H9 (cell line): ENCODE data around the gene CST11. TPM values are rescaled to one million over a fixed set of nuclear protein-coding genes. Genes with fewer than 3 reads are reported as not detected.

ENCODE experiments used
- DNase-seq: peaks from one replicate; pipeline ENCODE4 v3.0.0-alpha.2; 2017
- H2AFZ ChIP-seq: one replicate; pipeline ENCODE4 v1.6.1; 2013; ENCODE audit warnings: mild to moderate bottlenecking, low read length, control low read depth, moderate library complexity
- H2AK5ac ChIP-seq: 2 replicates; pipeline ENCODE4 v1.6.1; 2013; ENCODE audit warnings: low read length, control low read depth, mixed read lengths; ENCODE audit not compliant: insufficient read length
- H2BK120ac ChIP-seq: one replicate; pipeline ENCODE4 v1.6.1; 2013; ENCODE audit warnings: low read depth, mild to moderate bottlenecking, low read length, control low read depth, inconsistent platforms; ENCODE audit not compliant: poor library complexity, severe bottlenecking
- H2BK12ac ChIP-seq: 2 replicates; pipeline ENCODE4 v1.6.1; 2013; ENCODE audit warnings: low read length, control low read depth, mixed read lengths, low read depth; ENCODE audit not compliant: insufficient read length
- H2BK15ac ChIP-seq: 2 replicates; pipeline ENCODE4 v1.6.1; 2013; ENCODE audit warnings: low read depth, low read length, control low read depth
- H2BK20ac ChIP-seq: one replicate; pipeline ENCODE4 v1.6.1; 2013; ENCODE audit warnings: low read depth, mild to moderate bottlenecking, low read length, control low read depth, inconsistent platforms; ENCODE audit not compliant: poor library complexity, severe bottlenecking
- H2BK5ac ChIP-seq: 2 replicates; pipeline ENCODE4 v1.6.1; 2013; ENCODE audit warnings: low read length, control low read depth, mixed read lengths; ENCODE audit not compliant: insufficient read length
- H3K14ac ChIP-seq: 2 replicates; pipeline ENCODE4 v1.6.1; 2013; ENCODE audit warnings: low read length, control low read depth; ENCODE audit not compliant: insufficient read depth
- H3K18ac ChIP-seq: 2 replicates; pipeline ENCODE4 v1.6.1; 2013; ENCODE audit warnings: low read depth, mild to moderate bottlenecking, mixed read lengths, low read length, control low read depth; ENCODE audit not compliant: insufficient read length
- H3K23ac ChIP-seq: 2 replicates; pipeline ENCODE4 v1.6.1; 2013; ENCODE audit warnings: low read length, control low read depth, mixed read lengths, low read depth; ENCODE audit not compliant: insufficient read length
- H3K23me2 ChIP-seq: 2 replicates; pipeline ENCODE4 v1.6.1; 2013; ENCODE audit warnings: low read depth, mild to moderate bottlenecking, mixed read lengths, low read length, control low read depth; ENCODE audit not compliant: insufficient read length, poor library complexity, severe bottlenecking
- H3K27ac ChIP-seq: 2 replicates; pipeline ENCODE4 v1.5.1; 2013; ENCODE audit warnings: low read length, control low read depth, mixed read lengths, low read depth; ENCODE audit not compliant: insufficient read length
- H3K27me3 ChIP-seq: 2 replicates; pipeline ENCODE4 v1.6.1; 2013; ENCODE audit warnings: low read length, control low read depth, inconsistent platforms; ENCODE audit not compliant: insufficient read depth
- H3K4ac ChIP-seq: 2 replicates; pipeline ENCODE4 v1.6.1; 2013; ENCODE audit warnings: low read depth, mild to moderate bottlenecking, control low read depth, inconsistent platforms, low read length, moderate library complexity
- H3K4me1 ChIP-seq: 2 replicates; pipeline ENCODE4 v1.6.1; 2013; ENCODE audit warnings: low read length, control low read depth, inconsistent platforms; ENCODE audit not compliant: insufficient read depth
- H3K4me2 ChIP-seq: 2 replicates; pipeline ENCODE4 v1.6.1; 2013; ENCODE audit warnings: low read length, control low read depth, mixed read lengths; ENCODE audit not compliant: insufficient read length, insufficient read depth
- H3K56ac ChIP-seq: 2 replicates; pipeline ENCODE4 v1.6.1; 2013; ENCODE audit warnings: low read depth, mild to moderate bottlenecking, mixed read lengths, low read length, control low read depth; ENCODE audit not compliant: insufficient read length
- H3K79me1 ChIP-seq: 2 replicates; pipeline ENCODE4 v1.6.1; 2013; ENCODE audit warnings: low read depth, mild to moderate bottlenecking, moderate library complexity, low read length, control low read depth, inconsistent platforms; ENCODE audit not compliant: insufficient read depth, poor library complexity, severe bottlenecking
- H3K79me2 ChIP-seq: 2 replicates; pipeline ENCODE4 v1.6.1; 2013; ENCODE audit warnings: low read length, control low read depth, inconsistent platforms; ENCODE audit not compliant: insufficient read depth
- H3K9ac ChIP-seq: 2 replicates; pipeline ENCODE4 v1.6.1; 2013; ENCODE audit warnings: low read length, control low read depth, mixed read lengths; ENCODE audit not compliant: insufficient read length; ENCODE audit errors: extremely low read depth
- H3K9me3 ChIP-seq: one replicate; pipeline ENCODE4 v1.6.1; 2013; ENCODE audit warnings: low read depth, low read length, inconsistent platforms; ENCODE audit not compliant: control insufficient read depth
- H3T11ph ChIP-seq: one replicate; pipeline ENCODE4 v1.6.1; 2013; ENCODE audit warnings: mild to moderate bottlenecking, low read length, control low read depth, inconsistent platforms
- H4K20me1 ChIP-seq: one replicate; pipeline ENCODE4 v1.6.1; 2013; ENCODE audit not compliant: control insufficient read depth, insufficient read length, insufficient read depth
- H4K5ac ChIP-seq: 2 replicates; pipeline ENCODE4 v1.6.1; 2013; ENCODE audit warnings: low read depth, mild to moderate bottlenecking, mixed read lengths, low read length, control low read depth; ENCODE audit not compliant: insufficient read length
- H4K8ac ChIP-seq: replicated peaks from 2 replicates; pipeline ENCODE4 v1.6.1; 2013; ENCODE audit warnings: low read length, control low read depth, mixed read lengths, low read depth; ENCODE audit not compliant: insufficient read length
- H4K91ac ChIP-seq: 2 replicates; pipeline ENCODE4 v1.6.1; 2013; ENCODE audit warnings: low read depth, mild to moderate bottlenecking, moderate library complexity, mixed read lengths, low read length, control low read depth; ENCODE audit not compliant: insufficient read length
- H3K27ac Mint-ChIP-seq, 3 experiments: 2 replicates in 2 of 3; 3 replicates in 1 of 3; pipeline ENCODE4 v1.8.0; 2020 to 2021; ENCODE audit warnings: mixed read lengths in 3 of 3, mild to moderate bottlenecking in 1 of 3, moderate library complexity in 1 of 3
- H3K27me3 Mint-ChIP-seq: 2 replicates; pipeline ENCODE4 v1.8.0; 2021; ENCODE audit warnings: low read depth, mild to moderate bottlenecking, moderate library complexity, mixed read lengths
- H3K36me3 Mint-ChIP-seq, 3 experiments: 2 replicates in 2 of 3; 3 replicates in 1 of 3; pipeline ENCODE4 v1.8.0; 2020 to 2021; ENCODE audit warnings: low read depth in 3 of 3, mixed read lengths in 3 of 3; ENCODE audit not compliant: insufficient read depth in 1 of 3
- H3K4me1 Mint-ChIP-seq, 2 experiments: 2 replicates each; pipeline ENCODE4 v1.8.0; 2020; ENCODE audit warnings: mixed read lengths in 2 of 2
- H3K4me3 Mint-ChIP-seq, 2 experiments: 2 replicates in 1 of 2; 3 replicates in 1 of 2; pipeline ENCODE4 v1.8.0; 2020 to 2021; ENCODE audit warnings: mild to moderate bottlenecking in 2 of 2, mixed read lengths in 2 of 2, moderate library complexity in 1 of 2
- H3K9me3 Mint-ChIP-seq, 2 experiments: 2 replicates in 1 of 2; 3 replicates in 1 of 2; pipeline ENCODE4 v1.8.0; 2020; ENCODE audit warnings: mild to moderate bottlenecking in 2 of 2, mixed read lengths in 2 of 2, moderate library complexity in 1 of 2
- WGBS: extraction: QIAGEN DNeasy Blood & Tissue Kit; methylation state at CpG from one replicate; pipeline ENCODE4 v1.1.7; 2013; ENCODE audit warnings: missing lambda C conversion rate, low lambda C conversion rate, mixed read lengths; ENCODE audit not compliant: insufficient read length; ENCODE audit errors: extremely low coverage; 5-methylcytosine and 5-hydroxymethylcytosine counted together
- total RNA-seq: library from RNA; stranded (reverse); gene quantifications from 2 replicates; pipeline ENCODE4 v1.2.1, GENCODE V29; 2021
- TF ChIP-seq, protein P1 (sequence below): fragments of 200-600 bp; sonication (generic); conservative IDR thresholded peaks from 3 replicates; pipeline ENCODE4 v1.8.0; 2021; ENCODE audit warnings: antibody characterized with exemption, mild to moderate bottlenecking

Gene CST11
- total RNA-seq, 1 experiment from 2014 or later: not detected

DNA sequence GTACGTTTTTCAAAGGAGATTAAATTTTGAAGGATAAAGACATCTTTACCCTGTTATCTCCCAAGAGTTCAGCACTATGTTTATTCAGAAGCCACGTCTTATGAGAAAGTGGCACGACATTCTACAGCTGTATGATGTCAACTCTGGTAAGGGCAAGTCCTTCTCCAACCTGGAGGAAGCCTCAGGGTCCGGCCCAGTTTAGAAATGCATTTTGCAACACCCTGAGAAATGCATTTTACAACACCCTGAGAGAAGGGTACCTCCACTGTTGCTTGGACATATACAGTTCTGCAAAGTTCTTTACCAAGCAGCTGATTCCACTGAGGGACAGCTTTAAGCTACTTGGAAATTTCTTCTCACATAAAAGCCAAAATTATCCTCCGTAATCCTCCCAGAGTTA lies 48.9 kb downstream of the CST11 start:
- Histone ChIP-seq H4K91ac (no peak overlapping the region), H3K4ac (no peak overlapping the region), H3K79me1 (peaks cover 5% of the 10 kb centered on the region), H2BK20ac (no peak overlapping the region), H3K9ac (no peak overlapping the region), H4K5ac (no peak overlapping the region), H3K27me3 (no peaks in the 10 kb centered on the region), H3K23ac (no peak overlapping the region), H2AFZ (no peak overlapping the region), H3K14ac (no peak overlapping the region), H3K79me2 (peaks cover 7% of the 10 kb centered on the region; the same call in 1 of the 2 replicates), H3K4me1 (no peaks in the 10 kb centered on the region), H3K23me2 (no peaks in the 10 kb centered on the region), H4K20me1 (no peaks in the 10 kb centered on the region), H2AK5ac (no peak overlapping the region), H3K27ac (no peak overlapping the region), H2BK12ac (no peak overlapping the region), H2BK5ac (no peak overlapping the region), H2BK15ac (no peak overlapping the region), H3K56ac (no peak overlapping the region), H3K4me2 (no peak overlapping the region), H3T11ph (no peak overlapping the region), H3K18ac (no peak overlapping the region), H2BK120ac (no peak overlapping the region), H4K8ac (no peak overlapping the region), H3K9me3 (no peaks in the 10 kb centered on the region)
- H3K27me3 Mint-ChIP-seq: no peaks in the 10 kb centered on the region
- DNase-seq: no peak
- H3K4me3 Mint-ChIP-seq: no peak overlapping the region
- H3K27ac Mint-ChIP-seq: no peak overlapping the region
- TF ChIP-seq, protein P1, sequence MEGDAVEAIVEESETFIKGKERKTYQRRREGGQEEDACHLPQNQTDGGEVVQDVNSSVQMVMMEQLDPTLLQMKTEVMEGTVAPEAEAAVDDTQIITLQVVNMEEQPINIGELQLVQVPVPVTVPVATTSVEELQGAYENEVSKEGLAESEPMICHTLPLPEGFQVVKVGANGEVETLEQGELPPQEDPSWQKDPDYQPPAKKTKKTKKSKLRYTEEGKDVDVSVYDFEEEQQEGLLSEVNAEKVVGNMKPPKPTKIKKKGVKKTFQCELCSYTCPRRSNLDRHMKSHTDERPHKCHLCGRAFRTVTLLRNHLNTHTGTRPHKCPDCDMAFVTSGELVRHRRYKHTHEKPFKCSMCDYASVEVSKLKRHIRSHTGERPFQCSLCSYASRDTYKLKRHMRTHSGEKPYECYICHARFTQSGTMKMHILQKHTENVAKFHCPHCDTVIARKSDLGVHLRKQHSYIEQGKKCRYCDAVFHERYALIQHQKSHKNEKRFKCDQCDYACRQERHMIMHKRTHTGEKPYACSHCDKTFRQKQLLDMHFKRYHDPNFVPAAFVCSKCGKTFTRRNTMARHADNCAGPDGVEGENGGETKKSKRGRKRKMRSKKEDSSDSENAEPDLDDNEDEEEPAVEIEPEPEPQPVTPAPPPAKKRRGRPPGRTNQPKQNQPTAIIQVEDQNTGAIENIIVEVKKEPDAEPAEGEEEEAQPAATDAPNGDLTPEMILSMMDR: no peak
- peaks cover 3 to 5% of the 10 kb centered on the region in 2 experiments; a peak in 2 of 4 replicates for H3K4me1 Mint-ChIP-seq
- peaks cover 2 to 18% (median 14%) of the 10 kb centered on the region in 3 experiments; a peak in 6 of 7 replicates for H3K36me3 Mint-ChIP-seq
- no peaks in the 10 kb centered on the region for H3K9me3 Mint-ChIP-seq
- no CpG with 5 or more reads among the region's 5 CpGs for WGBS
